HEK293 (cell line): ENCODE data around the gene HDHD3.

Experiments
- ATF2 ChIP-seq: fragments of 450-650 bp; formaldehyde crosslinking; IDR thresholded peaks from 2 replicates; pipeline ENCODE4 v1.5.1; 2016; ENCODE audit warnings: missing biosample characterization, missing genetic modification characterization, low read depth
- EGR2 ChIP-seq: fragments of 450-650 bp; formaldehyde crosslinking; IDR thresholded peaks from 2 replicates; pipeline ENCODE4 v1.5.1; 2016; ENCODE audit warnings: low read depth, missing biosample characterization, missing genetic modification characterization
- PBX3 ChIP-seq: sonication (generic); formaldehyde crosslinking; IDR thresholded peaks from 2 replicates; pipeline ENCODE4 v1.8.1; 2022; ENCODE audit warnings: mild to moderate bottlenecking, moderate library complexity, missing genetic modification reagents
- PRDM1 ChIP-seq: fragments of 450-650 bp; formaldehyde crosslinking; IDR thresholded peaks from 2 replicates; pipeline ENCODE4; 2016; ENCODE audit warnings: missing biosample characterization, missing genetic modification characterization
- WT1 ChIP-seq: fragments of 450-650 bp; formaldehyde crosslinking; IDR thresholded peaks from 2 replicates; pipeline ENCODE4 v1.5.1; 2016; ENCODE audit warnings: missing biosample characterization, missing genetic modification characterization
- YY1 ChIP-seq: fragments of 450-650 bp; formaldehyde crosslinking; IDR thresholded peaks from 2 replicates; pipeline ENCODE4 v1.5.1; 2018; ENCODE audit warnings: missing biosample characterization, missing genetic modification characterization
- ZBTB17 ChIP-seq: fragments of 450-650 bp; formaldehyde crosslinking; IDR thresholded peaks from 2 replicates; pipeline ENCODE4 v1.5.1; 2016; ENCODE audit warnings: missing biosample characterization, missing genetic modification characterization
- ZFP41 ChIP-seq: fragments of 450-650 bp; formaldehyde crosslinking; IDR thresholded peaks from 2 replicates; pipeline ENCODE4 v1.5.1; 2016; ENCODE audit warnings: missing biosample characterization, missing genetic modification characterization, borderline replicate concordance
- ZFP69B ChIP-seq: fragments of 450-650 bp; formaldehyde crosslinking; IDR thresholded peaks from 2 replicates; pipeline ENCODE4 v1.5.1; 2016; ENCODE audit warnings: missing biosample characterization, missing genetic modification characterization
- ZNF10 ChIP-seq: fragments of 450-650 bp; formaldehyde crosslinking; IDR thresholded peaks from 2 replicates; pipeline ENCODE4 v1.5.1; 2017; ENCODE audit warnings: missing biosample characterization, missing genetic modification characterization
- ZNF140 ChIP-seq: fragments of 450-650 bp; formaldehyde crosslinking; IDR thresholded peaks from 2 replicates; pipeline ENCODE4 v1.5.1; 2016; ENCODE audit warnings: missing biosample characterization, missing genetic modification characterization
- ZNF16 ChIP-seq: fragments of 450-650 bp; formaldehyde crosslinking; IDR thresholded peaks from 2 replicates; pipeline ENCODE4 v1.5.1; 2016; ENCODE audit warnings: low read depth, missing biosample characterization, missing genetic modification characterization
- ZNF175 ChIP-seq: fragments of 450-650 bp; formaldehyde crosslinking; IDR thresholded peaks from 2 replicates; pipeline ENCODE4 v1.5.1; 2016; ENCODE audit warnings: missing biosample characterization, missing genetic modification characterization
- ZNF266 ChIP-seq: fragments of 450-650 bp; formaldehyde crosslinking; IDR thresholded peaks from 2 replicates; pipeline ENCODE4 v1.5.1; 2016; ENCODE audit warnings: missing biosample characterization, missing genetic modification characterization, low read depth
- ZNF280D ChIP-seq: fragments of 450-650 bp; formaldehyde crosslinking; IDR thresholded peaks from 2 replicates; pipeline ENCODE4 v1.5.1; 2016; ENCODE audit warnings: missing biosample characterization, missing genetic modification characterization
- ZNF362 ChIP-seq: fragments of 450-650 bp; formaldehyde crosslinking; IDR thresholded peaks from 2 replicates; pipeline ENCODE4 v1.5.1; 2016; ENCODE audit warnings: missing biosample characterization, missing genetic modification characterization
- ZNF37A ChIP-seq: fragments of 450-650 bp; IDR thresholded peaks from 2 replicates; pipeline ENCODE4 v1.5.1; 2018; ENCODE audit warnings: missing biosample characterization, missing genetic modification characterization
- ZNF48 ChIP-seq: fragments of 450-650 bp; formaldehyde crosslinking; IDR thresholded peaks from 2 replicates; pipeline ENCODE4 v1.5.1; 2016; ENCODE audit warnings: missing biosample characterization, missing genetic modification characterization
- ZNF488 ChIP-seq: fragments of 450-650 bp; formaldehyde crosslinking; IDR thresholded peaks from 2 replicates; pipeline ENCODE4 v1.5.1; 2016; ENCODE audit warnings: missing biosample characterization, missing genetic modification characterization
- ZNF518A ChIP-seq: fragments of 450-650 bp; formaldehyde crosslinking; conservative IDR thresholded peaks from 2 replicates; pipeline ENCODE4 v1.5.1; 2016; ENCODE audit warnings: low read depth, missing biosample characterization, missing genetic modification characterization
- ZNF548 ChIP-seq: fragments of 450-650 bp; formaldehyde crosslinking; IDR thresholded peaks from 2 replicates; pipeline ENCODE4 v1.5.1; 2016; ENCODE audit warnings: missing biosample characterization, missing genetic modification characterization
- ZNF596 ChIP-seq: fragments of 450-650 bp; IDR thresholded peaks from 2 replicates; pipeline ENCODE4 v1.5.0; 2018; ENCODE audit warnings: missing biosample characterization, mild to moderate bottlenecking, missing genetic modification characterization, moderate library complexity
- ZNF623 ChIP-seq: fragments of 450-650 bp; formaldehyde crosslinking; IDR thresholded peaks from 2 replicates; pipeline ENCODE4 v1.5.1; 2016; ENCODE audit warnings: missing biosample characterization, missing genetic modification characterization
- ZNF664 ChIP-seq: fragments of 450-650 bp; formaldehyde crosslinking; IDR thresholded peaks from 2 replicates; pipeline ENCODE4 v1.5.1; 2016; ENCODE audit warnings: missing biosample characterization, missing genetic modification characterization
- ZNF747 ChIP-seq: fragments of 450-650 bp; formaldehyde crosslinking; IDR thresholded peaks from 2 replicates; pipeline ENCODE4 v1.5.1; 2016; ENCODE audit warnings: missing biosample characterization, missing genetic modification characterization
- ZNF776 ChIP-seq: fragments of 450-650 bp; formaldehyde crosslinking; IDR thresholded peaks from 2 replicates; pipeline ENCODE4 v1.5.0; 2017; ENCODE audit warnings: missing biosample characterization, missing genetic modification characterization, borderline replicate concordance

Gene HDHD3

GRCh38 chr9:113340011-113340699 is 36.6 kb downstream of the HDHD3 start, which contains the start of gene WDR31 (continued):
- peak; percentile 60 for TF ChIP-seq ZNF518A (tag by site-specific recombination)
- TF ChIP-seq ZNF548 (tag by site-specific recombination), result no peak
- TF ChIP-seq ZNF280D (tag by site-specific recombination), result no peak
- no peak for TF ChIP-seq ZFP41
- no peak for TF ChIP-seq PRDM1 (tag by site-specific recombination)
- TF ChIP-seq ZNF10 (tag by site-specific recombination), result peak; percentile 18; the same call in 1 of the 2 replicates
- no peak for TF ChIP-seq ZNF623 (tag by site-specific recombination)
- peak; percentile 59; the same call in 1 of the 2 replicates for TF ChIP-seq YY1 (tag by site-specific recombination)
- no peak for TF ChIP-seq ZNF488 (tag by site-specific recombination)
- no peak for TF ChIP-seq ZNF37A
- TF ChIP-seq ZFP69B (tag by site-specific recombination), result peak; percentile 72; the same call in 1 of the 2 replicates
- TF ChIP-seq WT1 (tag by site-specific recombination), result 0 out of 2 replicates have a peak, but pooled peaks have one; percentile 40
- peak; percentile 75 for TF ChIP-seq EGR2 (tag by site-specific recombination)
- 0 out of 2 replicates have a peak, but pooled peaks have one; percentile 76 for TF ChIP-seq PBX3 (CRISPR knock-in tag)
- TF ChIP-seq ZBTB17, result peak; percentile 78
- no peak for TF ChIP-seq ZNF596 (tag by site-specific recombination)
- no peak for TF ChIP-seq ZNF266 (tag by site-specific recombination)
- no peak for TF ChIP-seq ZNF664 (tag by site-specific recombination)
- no peak for TF ChIP-seq ATF2 (tag by site-specific recombination)
- TF ChIP-seq ZNF48, result no peak
- TF ChIP-seq ZNF140 (tag by site-specific recombination), result no peak
- TF ChIP-seq ZNF175 (tag by site-specific recombination), result no peak
- TF ChIP-seq ZNF362 (tag by site-specific recombination), result no peak
- TF ChIP-seq ZNF16 (tag by site-specific recombination), result no peak
- no peak for TF ChIP-seq ZNF747
- TF ChIP-seq ZNF776 (tag by site-specific recombination), result no peak
